NCI-H748 (cell line): ENCODE measurements around the gene USH1C.

Experiments used
- DNase-seq: peaks from one replicate; lab custom pipeline; 2025; ENCODE audit not compliant: unreplicated experiment; lab: John Stamatoyannopoulos, UW

Gene USH1C

GRCh38 chr11:17508791-17509190 is 35.4 kb downstream of the USH1C start:
- no peak for DNase-seq

- DNase-seq = no peak
These were observed 35.9 kb downstream of the USH1C start for GRCh38 chr11:17508306-17508705.

GRCh38 chr11:17507773-17508172 is 36.4 kb downstream of the USH1C start:
- no peak for DNase-seq

GRCh38 chr11:17506942-17507341 is 37.3 kb downstream of the USH1C start:
- no peak for DNase-seq

GRCh38 chr11:17506314-17506713 is 37.9 kb downstream of the USH1C start:
- no peak for DNase-seq

- DNase-seq = no peak
These were observed 39.1 kb downstream of the USH1C start for GRCh38 chr11:17505146-17505545.

GRCh38 chr11:17504330-17505107 is 39.7 kb downstream of the USH1C start:
- DNase-seq = peak; percentile 83

- DNase-seq = no peak
These were observed 41.6 kb downstream of the USH1C start for GRCh38 chr11:17502630-17503029.

- DNase-seq = no peak
These were observed 43.5 kb downstream of the USH1C start for GRCh38 chr11:17500673-17501072.

- DNase-seq = no peak
These were observed 45.7 kb downstream of the USH1C start for GRCh38 chr11:17498475-17498874.

GRCh38 chr11:17498058-17498457 is 46.2 kb downstream of the USH1C start:
- DNase-seq = peak; percentile 85

GRCh38 chr11:17496406-17496805 is 47.8 kb downstream of the USH1C start:
- DNase-seq = no peak

- DNase-seq = no peak
These were observed 50.2 kb downstream of the USH1C start for GRCh38 chr11:17494019-17494418.

- no peak for DNase-seq
These were observed 53.3 kb downstream of the USH1C start for GRCh38 chr11:17490938-17491337.

GRCh38 chr11:17490232-17490631 is 54.0 kb downstream of the USH1C start:
- DNase-seq = no peak

- DNase-seq = no peak
These were observed 54.5 kb downstream of the USH1C start for GRCh38 chr11:17489751-17490150.

- DNase-seq = no peak
These were observed 55.7 kb downstream of the USH1C start for GRCh38 chr11:17488563-17488962.

- no peak for DNase-seq
These were observed 57.6 kb downstream of the USH1C start for GRCh38 chr11:17486646-17487045.

- no peak for DNase-seq
These were observed 60.7 kb downstream of the USH1C start for GRCh38 chr11:17483505-17483904.

- DNase-seq = no peak
These were observed 62.3 kb downstream of the USH1C start for GRCh38 chr11:17481905-17482304.

- peak; percentile 29 for DNase-seq
These were observed 64.7 kb downstream of the USH1C start for GRCh38 chr11:17479284-17480214.

GRCh38 chr11:17478070-17478469 is 66.1 kb downstream of the USH1C start:
- DNase-seq = no peak
